GM23338 (cell line): ENCODE data around the gene SMURF1. TPM values are rescaled to one million over a fixed set of nuclear protein-coding genes. Genes with fewer than 3 reads are reported as not detected.

Experiments
- ATAC-seq: fragments of 200-7000 bp; cut with Tn5 transposase; 3 replicates; pipeline ENCODE4 v1.9.1; 2020
- DNase-seq: peaks from one replicate; pipeline ENCODE4 v3.0.0-alpha.2; 2015; ENCODE audit warnings: low spot score
- H2AFZ ChIP-seq: fragments of 200-600 bp; sonication (generic); 2 replicates; pipeline ENCODE4 v1.8.0; 2016; ENCODE audit warnings: antibody characterized with exemption, mild to moderate bottlenecking, moderate library complexity
- H3F3A ChIP-seq: fragments of 200-600 bp; sonication (generic); replicated peaks from 2 replicates; pipeline ENCODE4 v1.8.0; 2017; ENCODE audit warnings: antibody characterized with exemption, mixed run types, low read depth
- H3K27ac ChIP-seq: fragments of 200-600 bp; sonication (generic); 2 replicates; pipeline ENCODE4 v1.6.1; 2016; ENCODE audit warnings: low read depth
- H3K27me3 ChIP-seq: fragments of 200-600 bp; sonication (generic); 2 replicates; pipeline ENCODE4 v1.8.0; 2016; ENCODE audit warnings: mild to moderate bottlenecking, mixed run types, moderate library complexity; ENCODE audit not compliant: insufficient read depth
- H3K36me3 ChIP-seq: fragments of 200-600 bp; sonication (generic); 2 replicates; pipeline ENCODE4 v1.8.0; 2016; ENCODE audit warnings: mild to moderate bottlenecking; ENCODE audit not compliant: insufficient read depth
- H3K4me1 ChIP-seq: fragments of 200-600 bp; sonication (generic); 2 replicates; pipeline ENCODE4 v1.8.0; 2016; ENCODE audit warnings: mild to moderate bottlenecking, moderate library complexity; ENCODE audit not compliant: insufficient read depth
- H3K4me2 ChIP-seq: fragments of 200-600 bp; sonication (generic); 2 replicates; pipeline ENCODE4 v1.7.1; 2017; ENCODE audit warnings: mixed run types
- H3K4me3 ChIP-seq: fragments of 200-600 bp; sonication (generic); 2 replicates; pipeline ENCODE4 v1.6.1; 2016; ENCODE audit warnings: mixed run types
- H3K79me2 ChIP-seq: fragments of 200-600 bp; sonication (generic); replicated peaks from 2 replicates; pipeline ENCODE4 v1.8.0; 2017; ENCODE audit warnings: mild to moderate bottlenecking; ENCODE audit not compliant: insufficient read depth
- H3K9me2 ChIP-seq: fragments of 200-600 bp; sonication (generic); 2 replicates; pipeline ENCODE4 v1.8.0; 2017; ENCODE audit not compliant: insufficient read depth
- H4K20me1 ChIP-seq: fragments of 200-600 bp; sonication (generic); replicated peaks from 2 replicates; pipeline ENCODE4 v1.8.0; 2017; ENCODE audit warnings: mild to moderate bottlenecking; ENCODE audit not compliant: insufficient read depth
- H3K27ac Mint-ChIP-seq: 2 replicates; pipeline ENCODE4 v1.8.0; 2020; ENCODE audit warnings: inconsistent platforms, mild to moderate bottlenecking, moderate library complexity, mixed read lengths
- H3K27me3 Mint-ChIP-seq: 3 replicates; pipeline ENCODE4 v1.8.0; 2022; ENCODE audit warnings: low read depth, mild to moderate bottlenecking, moderate library complexity, mixed read lengths, inconsistent platforms; ENCODE audit not compliant: insufficient read depth, poor library complexity
- H3K36me3 Mint-ChIP-seq: 3 replicates; pipeline ENCODE4 v1.8.0; 2021; ENCODE audit warnings: low read depth, mild to moderate bottlenecking, inconsistent platforms, moderate library complexity, mixed read lengths
- H3K4me1 Mint-ChIP-seq: 3 replicates; pipeline ENCODE4 v1.8.0; 2020; ENCODE audit warnings: mild to moderate bottlenecking, inconsistent platforms, mixed read lengths
- H3K4me3 Mint-ChIP-seq: 3 replicates; pipeline ENCODE4 v1.8.0; 2021; ENCODE audit warnings: moderate library complexity, mild to moderate bottlenecking, inconsistent platforms, mixed read lengths
- H3K9me3 Mint-ChIP-seq: 3 replicates; pipeline ENCODE4 v1.8.0; 2020; ENCODE audit warnings: moderate library complexity, mild to moderate bottlenecking, inconsistent platforms, mixed read lengths
- CREB1 ChIP-seq: fragments of 250-450 bp; sonication (Bioruptor Pico); IDR thresholded peaks from 2 replicates; pipeline ENCODE4 v1.5.0; 2020; ENCODE audit warnings: low read depth, mild to moderate bottlenecking, moderate library complexity
- EZH2 ChIP-seq: fragments of 200-600 bp; sonication (generic); IDR thresholded peaks from one replicate; pipeline ENCODE4 v1.8.0; 2017; ENCODE audit warnings: antibody characterized with exemption, mild to moderate bottlenecking, low read depth; ENCODE audit not compliant: unreplicated experiment
- EZH2phosphoT487 ChIP-seq: fragments of 200-600 bp; sonication (generic); IDR thresholded peaks from one replicate; pipeline ENCODE4 v1.8.1; 2018; ENCODE audit warnings: antibody characterized with exemption; ENCODE audit not compliant: unreplicated experiment
- JUNB ChIP-seq: IDR thresholded peaks from one replicate; pipeline ENCODE4 v1.6.1; 2016; ENCODE audit warnings: antibody characterized with exemption; ENCODE audit not compliant: unreplicated experiment
- NANOG ChIP-seq: IDR thresholded peaks from 2 replicates; pipeline ENCODE4 v1.6.1; 2016; ENCODE audit warnings: antibody characterized with exemption, borderline replicate concordance
- POLR2AphosphoS5 ChIP-seq: IDR thresholded peaks from 2 replicates; pipeline ENCODE4 v1.6.1; 2016; ENCODE audit warnings: antibody characterized with exemption, low read depth
- STAT1 ChIP-seq: IDR thresholded peaks from one replicate; pipeline ENCODE4 v1.6.1; 2016; ENCODE audit warnings: antibody characterized with exemption; ENCODE audit not compliant: unreplicated experiment
- ZNF114 ChIP-seq: fragments of 250-450 bp; sonication (Bioruptor Pico); IDR thresholded peaks from 2 replicates; pipeline ENCODE4 v1.5.0; 2020; ENCODE audit warnings: mild to moderate bottlenecking, moderate library complexity
- ZNF331 ChIP-seq: fragments of 250-450 bp; sonication (Bioruptor Pico); IDR thresholded peaks from 2 replicates; pipeline ENCODE4 v1.5.0; 2020; ENCODE audit warnings: low read depth, mild to moderate bottlenecking, moderate library complexity
- polyA plus RNA-seq: library from polyadenylated mRNA; unstranded; fragments of >200 nt; fragmentation: Nextera tagmentation; extraction: Ambion mirVana; gene quantifications from 2 replicates; pipeline ENCODE4 v1.2.1, GENCODE V29; 2016
- total RNA-seq: library from RNA; depleted of rRNA; stranded (reverse); fragments of >200 nt; shearing (Covaris generic); gene quantifications from 2 replicates; pipeline ENCODE4 v1.2.3, GENCODE V29; 2014
- TF ChIP-seq, protein P1 (sequence below), 2 experiments: fragments of 200-600 bp in 1 of 2; sonication (generic) in 1 of 2; conservative IDR thresholded peaks; 2 replicates each; pipeline versions ENCODE4 v1.5.1 to v1.6.1; 2016 to 2017; ENCODE audit warnings: antibody characterized with exemption in 2 of 2, low read depth in 2 of 2, mild to moderate bottlenecking in 2 of 2, moderate library complexity in 1 of 2
- TF ChIP-seq, protein P2 (sequence below): IDR thresholded peaks from one replicate; pipeline ENCODE4 v1.6.1; 2018; ENCODE audit warnings: antibody characterized with exemption; ENCODE audit not compliant: unreplicated experiment
- TF ChIP-seq, protein P3 (sequence below): IDR thresholded peaks from 2 replicates; pipeline ENCODE4 v1.6.1; 2016; ENCODE audit warnings: antibody characterized with exemption
- TF ChIP-seq, protein P4 (sequence below): fragments of 250-450 bp; sonication (Bioruptor Pico); IDR thresholded peaks from 2 replicates; pipeline ENCODE4 v1.5.0; 2020; ENCODE audit warnings: mild to moderate bottlenecking, moderate library complexity

Gene SMURF1
- total and polyA plus RNA-seq, 2 experiments from 2014 or later, result 5.8 to 23.9 TPM

DNA sequence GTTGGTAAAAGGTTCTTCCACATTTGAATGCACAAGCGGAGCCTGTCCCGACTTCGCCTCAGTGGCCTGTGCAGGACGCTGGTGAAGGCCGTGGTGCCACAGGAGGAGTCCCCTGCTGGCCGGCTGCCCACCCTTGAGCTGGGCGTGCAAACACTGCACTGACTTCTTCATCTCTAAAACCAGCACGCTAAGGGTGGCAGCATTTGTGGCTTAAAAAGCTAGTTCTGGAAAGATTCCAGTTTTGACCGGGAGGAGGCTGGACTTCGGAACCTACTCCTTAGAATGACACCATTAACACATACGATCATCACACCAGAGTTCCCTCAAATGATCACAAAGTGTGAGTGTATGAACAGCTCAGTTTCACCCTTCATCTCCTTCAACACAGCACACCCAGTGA lies 102.4 kb downstream of the SMURF1 start:
- TF ChIP-seq POLR2AphosphoS5, result no peak
- no peak for TF ChIP-seq CREB1 (CRISPR knock-in tag)
- TF ChIP-seq, protein P1, sequence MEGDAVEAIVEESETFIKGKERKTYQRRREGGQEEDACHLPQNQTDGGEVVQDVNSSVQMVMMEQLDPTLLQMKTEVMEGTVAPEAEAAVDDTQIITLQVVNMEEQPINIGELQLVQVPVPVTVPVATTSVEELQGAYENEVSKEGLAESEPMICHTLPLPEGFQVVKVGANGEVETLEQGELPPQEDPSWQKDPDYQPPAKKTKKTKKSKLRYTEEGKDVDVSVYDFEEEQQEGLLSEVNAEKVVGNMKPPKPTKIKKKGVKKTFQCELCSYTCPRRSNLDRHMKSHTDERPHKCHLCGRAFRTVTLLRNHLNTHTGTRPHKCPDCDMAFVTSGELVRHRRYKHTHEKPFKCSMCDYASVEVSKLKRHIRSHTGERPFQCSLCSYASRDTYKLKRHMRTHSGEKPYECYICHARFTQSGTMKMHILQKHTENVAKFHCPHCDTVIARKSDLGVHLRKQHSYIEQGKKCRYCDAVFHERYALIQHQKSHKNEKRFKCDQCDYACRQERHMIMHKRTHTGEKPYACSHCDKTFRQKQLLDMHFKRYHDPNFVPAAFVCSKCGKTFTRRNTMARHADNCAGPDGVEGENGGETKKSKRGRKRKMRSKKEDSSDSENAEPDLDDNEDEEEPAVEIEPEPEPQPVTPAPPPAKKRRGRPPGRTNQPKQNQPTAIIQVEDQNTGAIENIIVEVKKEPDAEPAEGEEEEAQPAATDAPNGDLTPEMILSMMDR (conservative IDR thresholded peaks at IDR 0.05; ENCODE audit: low read depth in 2 of 2), result no peak
- TF ChIP-seq, protein P2, sequence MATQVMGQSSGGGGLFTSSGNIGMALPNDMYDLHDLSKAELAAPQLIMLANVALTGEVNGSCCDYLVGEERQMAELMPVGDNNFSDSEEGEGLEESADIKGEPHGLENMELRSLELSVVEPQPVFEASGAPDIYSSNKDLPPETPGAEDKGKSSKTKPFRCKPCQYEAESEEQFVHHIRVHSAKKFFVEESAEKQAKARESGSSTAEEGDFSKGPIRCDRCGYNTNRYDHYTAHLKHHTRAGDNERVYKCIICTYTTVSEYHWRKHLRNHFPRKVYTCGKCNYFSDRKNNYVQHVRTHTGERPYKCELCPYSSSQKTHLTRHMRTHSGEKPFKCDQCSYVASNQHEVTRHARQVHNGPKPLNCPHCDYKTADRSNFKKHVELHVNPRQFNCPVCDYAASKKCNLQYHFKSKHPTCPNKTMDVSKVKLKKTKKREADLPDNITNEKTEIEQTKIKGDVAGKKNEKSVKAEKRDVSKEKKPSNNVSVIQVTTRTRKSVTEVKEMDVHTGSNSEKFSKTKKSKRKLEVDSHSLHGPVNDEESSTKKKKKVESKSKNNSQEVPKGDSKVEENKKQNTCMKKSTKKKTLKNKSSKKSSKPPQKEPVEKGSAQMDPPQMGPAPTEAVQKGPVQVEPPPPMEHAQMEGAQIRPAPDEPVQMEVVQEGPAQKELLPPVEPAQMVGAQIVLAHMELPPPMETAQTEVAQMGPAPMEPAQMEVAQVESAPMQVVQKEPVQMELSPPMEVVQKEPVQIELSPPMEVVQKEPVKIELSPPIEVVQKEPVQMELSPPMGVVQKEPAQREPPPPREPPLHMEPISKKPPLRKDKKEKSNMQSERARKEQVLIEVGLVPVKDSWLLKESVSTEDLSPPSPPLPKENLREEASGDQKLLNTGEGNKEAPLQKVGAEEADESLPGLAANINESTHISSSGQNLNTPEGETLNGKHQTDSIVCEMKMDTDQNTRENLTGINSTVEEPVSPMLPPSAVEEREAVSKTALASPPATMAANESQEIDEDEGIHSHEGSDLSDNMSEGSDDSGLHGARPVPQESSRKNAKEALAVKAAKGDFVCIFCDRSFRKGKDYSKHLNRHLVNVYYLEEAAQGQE, result no peak
- no peak for TF ChIP-seq ZNF114 (CRISPR knock-in tag)
- TF ChIP-seq STAT1, result no peak
- no peak for TF ChIP-seq JUNB
- TF ChIP-seq EZH2phosphoT487, result no peak
- TF ChIP-seq, protein P3, sequence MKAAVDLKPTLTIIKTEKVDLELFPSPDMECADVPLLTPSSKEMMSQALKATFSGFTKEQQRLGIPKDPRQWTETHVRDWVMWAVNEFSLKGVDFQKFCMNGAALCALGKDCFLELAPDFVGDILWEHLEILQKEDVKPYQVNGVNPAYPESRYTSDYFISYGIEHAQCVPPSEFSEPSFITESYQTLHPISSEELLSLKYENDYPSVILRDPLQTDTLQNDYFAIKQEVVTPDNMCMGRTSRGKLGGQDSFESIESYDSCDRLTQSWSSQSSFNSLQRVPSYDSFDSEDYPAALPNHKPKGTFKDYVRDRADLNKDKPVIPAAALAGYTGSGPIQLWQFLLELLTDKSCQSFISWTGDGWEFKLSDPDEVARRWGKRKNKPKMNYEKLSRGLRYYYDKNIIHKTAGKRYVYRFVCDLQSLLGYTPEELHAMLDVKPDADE, result no peak
- TF ChIP-seq, protein P4, sequence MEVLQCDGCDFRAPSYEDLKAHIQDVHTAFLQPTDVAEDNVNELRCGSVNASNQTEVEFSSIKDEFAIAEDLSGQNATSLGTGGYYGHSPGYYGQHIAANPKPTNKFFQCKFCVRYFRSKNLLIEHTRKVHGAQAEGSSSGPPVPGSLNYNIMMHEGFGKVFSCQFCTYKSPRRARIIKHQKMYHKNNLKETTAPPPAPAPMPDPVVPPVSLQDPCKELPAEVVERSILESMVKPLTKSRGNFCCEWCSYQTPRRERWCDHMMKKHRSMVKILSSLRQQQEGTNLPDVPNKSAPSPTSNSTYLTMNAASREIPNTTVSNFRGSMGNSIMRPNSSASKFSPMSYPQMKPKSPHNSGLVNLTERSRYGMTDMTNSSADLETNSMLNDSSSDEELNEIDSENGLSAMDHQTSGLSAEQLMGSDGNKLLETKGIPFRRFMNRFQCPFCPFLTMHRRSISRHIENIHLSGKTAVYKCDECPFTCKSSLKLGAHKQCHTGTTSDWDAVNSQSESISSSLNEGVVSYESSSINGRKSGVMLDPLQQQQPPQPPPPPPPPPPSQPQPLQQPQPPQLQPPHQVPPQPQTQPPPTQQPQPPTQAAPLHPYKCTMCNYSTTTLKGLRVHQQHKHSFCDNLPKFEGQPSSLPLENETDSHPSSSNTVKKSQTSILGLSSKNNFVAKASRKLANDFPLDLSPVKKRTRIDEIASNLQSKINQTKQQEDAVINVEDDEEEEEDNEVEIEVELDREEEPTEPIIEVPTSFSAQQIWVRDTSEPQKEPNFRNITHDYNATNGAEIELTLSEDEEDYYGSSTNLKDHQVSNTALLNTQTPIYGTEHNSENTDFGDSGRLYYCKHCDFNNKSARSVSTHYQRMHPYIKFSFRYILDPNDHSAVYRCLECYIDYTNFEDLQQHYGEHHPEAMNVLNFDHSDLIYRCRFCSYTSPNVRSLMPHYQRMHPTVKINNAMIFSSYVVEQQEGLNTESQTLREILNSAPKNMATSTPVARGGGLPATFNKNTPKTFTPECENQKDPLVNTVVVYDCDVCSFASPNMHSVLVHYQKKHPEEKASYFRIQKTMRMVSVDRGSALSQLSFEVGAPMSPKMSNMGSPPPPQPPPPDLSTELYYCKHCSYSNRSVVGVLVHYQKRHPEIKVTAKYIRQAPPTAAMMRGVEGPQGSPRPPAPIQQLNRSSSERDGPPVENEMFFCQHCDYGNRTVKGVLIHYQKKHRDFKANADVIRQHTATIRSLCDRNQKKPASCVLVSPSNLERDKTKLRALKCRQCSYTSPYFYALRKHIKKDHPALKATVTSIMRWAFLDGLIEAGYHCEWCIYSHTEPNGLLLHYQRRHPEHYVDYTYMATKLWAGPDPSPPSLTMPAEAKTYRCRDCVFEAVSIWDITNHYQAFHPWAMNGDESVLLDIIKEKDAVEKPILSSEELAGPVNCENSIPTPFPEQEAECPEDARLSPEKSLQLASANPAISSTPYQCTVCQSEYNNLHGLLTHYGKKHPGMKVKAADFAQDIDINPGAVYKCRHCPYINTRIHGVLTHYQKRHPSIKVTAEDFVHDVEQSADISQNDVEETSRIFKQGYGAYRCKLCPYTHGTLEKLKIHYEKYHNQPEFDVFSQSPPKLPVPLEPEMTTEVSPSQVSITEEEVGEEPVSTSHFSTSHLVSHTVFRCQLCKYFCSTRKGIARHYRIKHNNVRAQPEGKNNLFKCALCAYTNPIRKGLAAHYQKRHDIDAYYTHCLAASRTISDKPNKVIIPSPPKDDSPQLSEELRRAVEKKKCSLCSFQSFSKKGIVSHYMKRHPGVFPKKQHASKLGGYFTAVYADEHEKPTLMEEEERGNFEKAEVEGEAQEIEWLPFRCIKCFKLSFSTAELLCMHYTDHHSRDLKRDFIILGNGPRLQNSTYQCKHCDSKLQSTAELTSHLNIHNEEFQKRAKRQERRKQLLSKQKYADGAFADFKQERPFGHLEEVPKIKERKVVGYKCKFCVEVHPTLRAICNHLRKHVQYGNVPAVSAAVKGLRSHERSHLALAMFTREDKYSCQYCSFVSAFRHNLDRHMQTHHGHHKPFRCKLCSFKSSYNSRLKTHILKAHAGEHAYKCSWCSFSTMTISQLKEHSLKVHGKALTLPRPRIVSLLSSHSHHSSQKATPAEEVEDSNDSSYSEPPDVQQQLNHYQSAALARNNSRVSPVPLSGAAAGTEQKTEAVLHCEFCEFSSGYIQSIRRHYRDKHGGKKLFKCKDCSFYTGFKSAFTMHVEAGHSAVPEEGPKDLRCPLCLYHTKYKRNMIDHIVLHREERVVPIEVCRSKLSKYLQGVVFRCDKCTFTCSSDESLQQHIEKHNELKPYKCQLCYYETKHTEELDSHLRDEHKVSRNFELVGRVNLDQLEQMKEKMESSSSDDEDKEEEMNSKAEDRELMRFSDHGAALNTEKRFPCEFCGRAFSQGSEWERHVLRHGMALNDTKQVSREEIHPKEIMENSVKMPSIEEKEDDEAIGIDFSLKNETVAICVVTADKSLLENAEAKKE (CRISPR knock-in tag), result no peak
- TF ChIP-seq EZH2, result no peak
- no peak for TF ChIP-seq ZNF331
- TF ChIP-seq NANOG, result no peak
- Mint-ChIP-seq H3K27ac (no peak overlapping the region), H3K4me3 (no peak overlapping the region), H3K36me3 (peaks cover 78% of the 10 kb centered on the region), H3K9me3 (no peaks in the 10 kb centered on the region), H3K27me3 (peaks cover 14% of the 10 kb centered on the region), H3K4me1 (0 out of 3 replicates have a peak, but pooled peaks cover 3% of the 10 kb centered on the region)
- no peaks in the 10 kb centered on the region for H3K9me2 ChIP-seq
- H2AFZ ChIP-seq, result no peak overlapping the region
- H4K20me1 ChIP-seq, result peaks cover 12% of the 10 kb centered on the region; the same call in 1 of the 2 replicates
- H3K79me2 ChIP-seq, result peaks cover 6% of the 10 kb centered on the region; the same call in 1 of the 2 replicates
- H3K27me3 ChIP-seq, result no peaks in the 10 kb centered on the region
- no peak overlapping the region for H3K27ac ChIP-seq
- H3F3A ChIP-seq, result 0 out of 2 replicates have a peak, but pooled peaks cover 4% of the 10 kb centered on the region
- no peaks in the 10 kb centered on the region for H3K4me1 ChIP-seq
- H3K36me3 ChIP-seq, result peaks cover 28% of the 10 kb centered on the region; the same call in 1 of the 2 replicates
- ATAC-seq (no peak), DNase-seq (no peak)
- no peak overlapping the region for H3K4me2 ChIP-seq
- no peak overlapping the region for H3K4me3 ChIP-seq
